ENCODE measurements around the gene TCEAL4. TPM values are rescaled to one million over a fixed set of nuclear protein-coding genes. Genes with fewer than 3 reads are reported as not detected.

Gene TCEAL4
- total and polyA plus RNA-seq, 2 experiments from 2014 or later: 25.4 to 148 TPM

DNA sequence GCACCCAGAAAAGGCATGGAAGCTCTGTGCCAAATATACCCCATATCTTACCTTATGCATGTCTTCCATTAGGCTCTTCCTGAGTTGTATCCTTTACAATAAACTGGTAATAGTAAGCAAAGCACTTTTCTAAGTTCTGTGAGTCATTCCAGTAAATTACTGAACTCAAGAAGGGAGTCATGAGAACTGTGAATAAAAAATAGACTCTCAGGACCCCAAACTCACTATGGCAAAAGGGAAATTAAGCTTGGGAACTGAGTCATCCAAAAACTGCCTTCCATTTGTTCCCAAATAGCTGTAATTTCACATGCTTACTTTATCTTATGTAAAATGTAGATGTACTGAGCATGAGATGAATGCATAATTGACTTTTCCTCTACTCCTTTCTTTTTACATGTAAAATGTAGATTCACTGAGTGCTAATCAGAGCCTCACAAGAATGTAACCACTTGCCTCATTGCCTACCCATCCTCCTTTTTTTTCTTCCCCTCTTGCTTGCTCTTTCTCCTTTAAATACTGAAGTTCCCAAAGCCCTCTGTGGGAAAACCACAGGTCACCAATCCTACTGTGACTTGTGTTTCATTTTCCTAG lies 30.6 kb downstream of the TCEAL4 start:
- Histone ChIP-seq H2AFZ (no peak overlapping the region), H3K27ac (ENCODE audit: low read depth) (no peak overlapping the region), H3K27me3 (ENCODE audit: insufficient read depth) (no peaks in the 10 kb centered on the region), H3K4me2 (peak overlapping the region; percentile 36; the same call in 1 of the 2 replicates), H4K20me1 (replicated peaks; ENCODE audit: insufficient read depth) (no peaks in the 10 kb centered on the region), H3F3A (replicated peaks; ENCODE audit: low read depth) (no peaks in the 10 kb centered on the region), H3K79me2 (replicated peaks; ENCODE audit: insufficient read depth) (no peaks in the 10 kb centered on the region), H3K4me1 (ENCODE audit: insufficient read depth) (peaks cover 18% of the 10 kb centered on the region; the same call in 1 of the 2 replicates), H3K36me3 (ENCODE audit: insufficient read depth) (no peaks in the 10 kb centered on the region), H3K4me3 (no peak overlapping the region), H3K9me2 (ENCODE audit: insufficient read depth) (no peaks in the 10 kb centered on the region)
- H3K36me3 Mint-ChIP-seq (ENCODE audit: low read depth): no peaks in the 10 kb centered on the region
- H3K27me3 Mint-ChIP-seq (ENCODE audit: insufficient read depth, low read depth, poor library complexity): no peaks in the 10 kb centered on the region
- TF ChIP-seq, protein P1, sequence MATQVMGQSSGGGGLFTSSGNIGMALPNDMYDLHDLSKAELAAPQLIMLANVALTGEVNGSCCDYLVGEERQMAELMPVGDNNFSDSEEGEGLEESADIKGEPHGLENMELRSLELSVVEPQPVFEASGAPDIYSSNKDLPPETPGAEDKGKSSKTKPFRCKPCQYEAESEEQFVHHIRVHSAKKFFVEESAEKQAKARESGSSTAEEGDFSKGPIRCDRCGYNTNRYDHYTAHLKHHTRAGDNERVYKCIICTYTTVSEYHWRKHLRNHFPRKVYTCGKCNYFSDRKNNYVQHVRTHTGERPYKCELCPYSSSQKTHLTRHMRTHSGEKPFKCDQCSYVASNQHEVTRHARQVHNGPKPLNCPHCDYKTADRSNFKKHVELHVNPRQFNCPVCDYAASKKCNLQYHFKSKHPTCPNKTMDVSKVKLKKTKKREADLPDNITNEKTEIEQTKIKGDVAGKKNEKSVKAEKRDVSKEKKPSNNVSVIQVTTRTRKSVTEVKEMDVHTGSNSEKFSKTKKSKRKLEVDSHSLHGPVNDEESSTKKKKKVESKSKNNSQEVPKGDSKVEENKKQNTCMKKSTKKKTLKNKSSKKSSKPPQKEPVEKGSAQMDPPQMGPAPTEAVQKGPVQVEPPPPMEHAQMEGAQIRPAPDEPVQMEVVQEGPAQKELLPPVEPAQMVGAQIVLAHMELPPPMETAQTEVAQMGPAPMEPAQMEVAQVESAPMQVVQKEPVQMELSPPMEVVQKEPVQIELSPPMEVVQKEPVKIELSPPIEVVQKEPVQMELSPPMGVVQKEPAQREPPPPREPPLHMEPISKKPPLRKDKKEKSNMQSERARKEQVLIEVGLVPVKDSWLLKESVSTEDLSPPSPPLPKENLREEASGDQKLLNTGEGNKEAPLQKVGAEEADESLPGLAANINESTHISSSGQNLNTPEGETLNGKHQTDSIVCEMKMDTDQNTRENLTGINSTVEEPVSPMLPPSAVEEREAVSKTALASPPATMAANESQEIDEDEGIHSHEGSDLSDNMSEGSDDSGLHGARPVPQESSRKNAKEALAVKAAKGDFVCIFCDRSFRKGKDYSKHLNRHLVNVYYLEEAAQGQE (IDR thresholded peaks at IDR 0.05; ENCODE audit: unreplicated experiment): no peak
- no peak for TF ChIP-seq EZH2phosphoT487 (IDR thresholded peaks at IDR 0.05; ENCODE audit: unreplicated experiment)
- TF ChIP-seq JUNB (IDR thresholded peaks at IDR 0.05; ENCODE audit: unreplicated experiment): no peak
- TF ChIP-seq, protein P2, sequence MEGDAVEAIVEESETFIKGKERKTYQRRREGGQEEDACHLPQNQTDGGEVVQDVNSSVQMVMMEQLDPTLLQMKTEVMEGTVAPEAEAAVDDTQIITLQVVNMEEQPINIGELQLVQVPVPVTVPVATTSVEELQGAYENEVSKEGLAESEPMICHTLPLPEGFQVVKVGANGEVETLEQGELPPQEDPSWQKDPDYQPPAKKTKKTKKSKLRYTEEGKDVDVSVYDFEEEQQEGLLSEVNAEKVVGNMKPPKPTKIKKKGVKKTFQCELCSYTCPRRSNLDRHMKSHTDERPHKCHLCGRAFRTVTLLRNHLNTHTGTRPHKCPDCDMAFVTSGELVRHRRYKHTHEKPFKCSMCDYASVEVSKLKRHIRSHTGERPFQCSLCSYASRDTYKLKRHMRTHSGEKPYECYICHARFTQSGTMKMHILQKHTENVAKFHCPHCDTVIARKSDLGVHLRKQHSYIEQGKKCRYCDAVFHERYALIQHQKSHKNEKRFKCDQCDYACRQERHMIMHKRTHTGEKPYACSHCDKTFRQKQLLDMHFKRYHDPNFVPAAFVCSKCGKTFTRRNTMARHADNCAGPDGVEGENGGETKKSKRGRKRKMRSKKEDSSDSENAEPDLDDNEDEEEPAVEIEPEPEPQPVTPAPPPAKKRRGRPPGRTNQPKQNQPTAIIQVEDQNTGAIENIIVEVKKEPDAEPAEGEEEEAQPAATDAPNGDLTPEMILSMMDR (conservative IDR thresholded peaks at IDR 0.05; ENCODE audit: low read depth in 2 of 2): no peak
- TF ChIP-seq, protein P3, sequence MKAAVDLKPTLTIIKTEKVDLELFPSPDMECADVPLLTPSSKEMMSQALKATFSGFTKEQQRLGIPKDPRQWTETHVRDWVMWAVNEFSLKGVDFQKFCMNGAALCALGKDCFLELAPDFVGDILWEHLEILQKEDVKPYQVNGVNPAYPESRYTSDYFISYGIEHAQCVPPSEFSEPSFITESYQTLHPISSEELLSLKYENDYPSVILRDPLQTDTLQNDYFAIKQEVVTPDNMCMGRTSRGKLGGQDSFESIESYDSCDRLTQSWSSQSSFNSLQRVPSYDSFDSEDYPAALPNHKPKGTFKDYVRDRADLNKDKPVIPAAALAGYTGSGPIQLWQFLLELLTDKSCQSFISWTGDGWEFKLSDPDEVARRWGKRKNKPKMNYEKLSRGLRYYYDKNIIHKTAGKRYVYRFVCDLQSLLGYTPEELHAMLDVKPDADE (IDR thresholded peaks at IDR 0.05): no peak
- TF ChIP-seq STAT1 (IDR thresholded peaks at IDR 0.05; ENCODE audit: unreplicated experiment): no peak
- no peak for TF ChIP-seq ZNF114 (CRISPR knock-in tag; IDR thresholded peaks at IDR 0.05)
- TF ChIP-seq CREB1 (CRISPR knock-in tag; IDR thresholded peaks at IDR 0.05; ENCODE audit: low read depth): no peak
- TF ChIP-seq EZH2 (IDR thresholded peaks at IDR 0.05; ENCODE audit: low read depth, unreplicated experiment): no peak
- TF ChIP-seq ZNF331 (CRISPR knock-in tag; IDR thresholded peaks at IDR 0.05; ENCODE audit: low read depth): no peak
- TF ChIP-seq, protein P4, sequence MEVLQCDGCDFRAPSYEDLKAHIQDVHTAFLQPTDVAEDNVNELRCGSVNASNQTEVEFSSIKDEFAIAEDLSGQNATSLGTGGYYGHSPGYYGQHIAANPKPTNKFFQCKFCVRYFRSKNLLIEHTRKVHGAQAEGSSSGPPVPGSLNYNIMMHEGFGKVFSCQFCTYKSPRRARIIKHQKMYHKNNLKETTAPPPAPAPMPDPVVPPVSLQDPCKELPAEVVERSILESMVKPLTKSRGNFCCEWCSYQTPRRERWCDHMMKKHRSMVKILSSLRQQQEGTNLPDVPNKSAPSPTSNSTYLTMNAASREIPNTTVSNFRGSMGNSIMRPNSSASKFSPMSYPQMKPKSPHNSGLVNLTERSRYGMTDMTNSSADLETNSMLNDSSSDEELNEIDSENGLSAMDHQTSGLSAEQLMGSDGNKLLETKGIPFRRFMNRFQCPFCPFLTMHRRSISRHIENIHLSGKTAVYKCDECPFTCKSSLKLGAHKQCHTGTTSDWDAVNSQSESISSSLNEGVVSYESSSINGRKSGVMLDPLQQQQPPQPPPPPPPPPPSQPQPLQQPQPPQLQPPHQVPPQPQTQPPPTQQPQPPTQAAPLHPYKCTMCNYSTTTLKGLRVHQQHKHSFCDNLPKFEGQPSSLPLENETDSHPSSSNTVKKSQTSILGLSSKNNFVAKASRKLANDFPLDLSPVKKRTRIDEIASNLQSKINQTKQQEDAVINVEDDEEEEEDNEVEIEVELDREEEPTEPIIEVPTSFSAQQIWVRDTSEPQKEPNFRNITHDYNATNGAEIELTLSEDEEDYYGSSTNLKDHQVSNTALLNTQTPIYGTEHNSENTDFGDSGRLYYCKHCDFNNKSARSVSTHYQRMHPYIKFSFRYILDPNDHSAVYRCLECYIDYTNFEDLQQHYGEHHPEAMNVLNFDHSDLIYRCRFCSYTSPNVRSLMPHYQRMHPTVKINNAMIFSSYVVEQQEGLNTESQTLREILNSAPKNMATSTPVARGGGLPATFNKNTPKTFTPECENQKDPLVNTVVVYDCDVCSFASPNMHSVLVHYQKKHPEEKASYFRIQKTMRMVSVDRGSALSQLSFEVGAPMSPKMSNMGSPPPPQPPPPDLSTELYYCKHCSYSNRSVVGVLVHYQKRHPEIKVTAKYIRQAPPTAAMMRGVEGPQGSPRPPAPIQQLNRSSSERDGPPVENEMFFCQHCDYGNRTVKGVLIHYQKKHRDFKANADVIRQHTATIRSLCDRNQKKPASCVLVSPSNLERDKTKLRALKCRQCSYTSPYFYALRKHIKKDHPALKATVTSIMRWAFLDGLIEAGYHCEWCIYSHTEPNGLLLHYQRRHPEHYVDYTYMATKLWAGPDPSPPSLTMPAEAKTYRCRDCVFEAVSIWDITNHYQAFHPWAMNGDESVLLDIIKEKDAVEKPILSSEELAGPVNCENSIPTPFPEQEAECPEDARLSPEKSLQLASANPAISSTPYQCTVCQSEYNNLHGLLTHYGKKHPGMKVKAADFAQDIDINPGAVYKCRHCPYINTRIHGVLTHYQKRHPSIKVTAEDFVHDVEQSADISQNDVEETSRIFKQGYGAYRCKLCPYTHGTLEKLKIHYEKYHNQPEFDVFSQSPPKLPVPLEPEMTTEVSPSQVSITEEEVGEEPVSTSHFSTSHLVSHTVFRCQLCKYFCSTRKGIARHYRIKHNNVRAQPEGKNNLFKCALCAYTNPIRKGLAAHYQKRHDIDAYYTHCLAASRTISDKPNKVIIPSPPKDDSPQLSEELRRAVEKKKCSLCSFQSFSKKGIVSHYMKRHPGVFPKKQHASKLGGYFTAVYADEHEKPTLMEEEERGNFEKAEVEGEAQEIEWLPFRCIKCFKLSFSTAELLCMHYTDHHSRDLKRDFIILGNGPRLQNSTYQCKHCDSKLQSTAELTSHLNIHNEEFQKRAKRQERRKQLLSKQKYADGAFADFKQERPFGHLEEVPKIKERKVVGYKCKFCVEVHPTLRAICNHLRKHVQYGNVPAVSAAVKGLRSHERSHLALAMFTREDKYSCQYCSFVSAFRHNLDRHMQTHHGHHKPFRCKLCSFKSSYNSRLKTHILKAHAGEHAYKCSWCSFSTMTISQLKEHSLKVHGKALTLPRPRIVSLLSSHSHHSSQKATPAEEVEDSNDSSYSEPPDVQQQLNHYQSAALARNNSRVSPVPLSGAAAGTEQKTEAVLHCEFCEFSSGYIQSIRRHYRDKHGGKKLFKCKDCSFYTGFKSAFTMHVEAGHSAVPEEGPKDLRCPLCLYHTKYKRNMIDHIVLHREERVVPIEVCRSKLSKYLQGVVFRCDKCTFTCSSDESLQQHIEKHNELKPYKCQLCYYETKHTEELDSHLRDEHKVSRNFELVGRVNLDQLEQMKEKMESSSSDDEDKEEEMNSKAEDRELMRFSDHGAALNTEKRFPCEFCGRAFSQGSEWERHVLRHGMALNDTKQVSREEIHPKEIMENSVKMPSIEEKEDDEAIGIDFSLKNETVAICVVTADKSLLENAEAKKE (CRISPR knock-in tag; IDR thresholded peaks at IDR 0.05): no peak
- TF ChIP-seq NANOG (IDR thresholded peaks at IDR 0.05; ENCODE audit: borderline replicate concordance): no peak
- TF ChIP-seq POLR2AphosphoS5 (IDR thresholded peaks at IDR 0.05; ENCODE audit: low read depth): no peak
- peaks cover 22% of the 10 kb centered on the region for H3K4me1 Mint-ChIP-seq
- H3K27ac Mint-ChIP-seq: peak overlapping the region; percentile 23; the same call in 1 of the 2 replicates
- no peak for DNase-seq (ENCODE audit: low spot score)
- H3K4me3 Mint-ChIP-seq: no peak overlapping the region
- no peak for ATAC-seq
- no peaks in the 10 kb centered on the region for H3K9me3 Mint-ChIP-seq

Measured in GM23338 (cell line).